ENCODE results near the gene ZNF394.
"Not testable (repeated sequence)": the region's sequence is repeated elsewhere in the genome, so short reads cannot be mapped to it uniquely, and the experiment has no call there.

ZNF394 gene

GRCh38 chr7:99499721-99500636, at the start of gene ZNF394:
Gene ZNF394 (minus strand): TSS chr7:99500281. CDS start chr7:99500093, 188 bp downstream.
- peak; percentile 89 for DNase-seq (ENCODE audit: low spot score)

- not testable (repeated sequence) for DNase-seq (ENCODE audit: low spot score)
Observed at GRCh38 chr7:99549545-99549944, 49.5 kb upstream of the ZNF394 start.

- DNase-seq (ENCODE audit: low spot score): not testable (repeated sequence)
Observed at GRCh38 chr7:99545308-99545707, 45.2 kb upstream of the ZNF394 start.

- no peak for DNase-seq (ENCODE audit: low spot score)
Observed at GRCh38 chr7:99543916-99544315, 43.8 kb upstream of the ZNF394 start.

GRCh38 chr7:99543081-99543671, 43.1 kb upstream of the ZNF394 start:
- no peak for DNase-seq (ENCODE audit: low spot score)

DNA sequence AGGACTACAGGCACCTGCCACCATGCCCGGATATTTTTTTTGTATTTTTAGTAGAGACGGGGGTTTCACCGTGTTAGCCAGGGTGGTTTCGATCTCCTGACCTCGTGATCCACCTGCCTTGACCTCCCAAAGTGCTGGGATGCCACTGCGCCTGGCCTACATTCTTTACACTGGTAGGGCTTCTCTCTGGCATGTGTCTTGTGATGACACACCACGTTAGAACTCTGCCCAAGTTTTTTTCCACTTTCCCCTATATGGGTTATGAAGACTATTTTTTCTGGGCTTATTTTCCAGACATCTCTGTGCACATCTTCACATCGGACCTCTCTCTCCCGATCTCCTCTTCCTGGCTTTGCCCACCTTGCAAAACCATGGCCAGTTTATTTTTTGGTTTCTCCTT, 41.1 kb upstream of the ZNF394 start:
- DNase-seq (ENCODE audit: low spot score): peak; percentile 17

DNA sequence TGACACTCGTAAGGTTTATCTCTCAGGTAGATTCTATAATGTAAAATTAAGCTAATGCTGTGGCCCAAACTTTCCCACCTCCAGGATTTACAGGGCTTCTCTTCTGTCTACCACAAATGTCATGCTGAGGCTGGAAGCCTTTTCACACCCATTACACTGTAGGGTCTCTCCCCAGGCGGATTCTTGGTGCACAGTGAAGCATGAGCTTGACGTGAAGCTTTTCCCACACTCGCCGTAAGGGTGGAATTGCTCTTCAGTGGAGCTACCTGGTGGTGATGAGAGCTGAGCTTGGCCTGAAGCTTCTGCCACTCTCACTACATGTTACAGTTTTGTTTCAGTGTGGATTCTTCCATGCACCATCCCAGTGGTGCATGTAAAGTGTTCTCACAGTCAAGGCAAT, 40.5 kb upstream of the ZNF394 start:
- DNase-seq (ENCODE audit: low spot score): no peak

DNA sequence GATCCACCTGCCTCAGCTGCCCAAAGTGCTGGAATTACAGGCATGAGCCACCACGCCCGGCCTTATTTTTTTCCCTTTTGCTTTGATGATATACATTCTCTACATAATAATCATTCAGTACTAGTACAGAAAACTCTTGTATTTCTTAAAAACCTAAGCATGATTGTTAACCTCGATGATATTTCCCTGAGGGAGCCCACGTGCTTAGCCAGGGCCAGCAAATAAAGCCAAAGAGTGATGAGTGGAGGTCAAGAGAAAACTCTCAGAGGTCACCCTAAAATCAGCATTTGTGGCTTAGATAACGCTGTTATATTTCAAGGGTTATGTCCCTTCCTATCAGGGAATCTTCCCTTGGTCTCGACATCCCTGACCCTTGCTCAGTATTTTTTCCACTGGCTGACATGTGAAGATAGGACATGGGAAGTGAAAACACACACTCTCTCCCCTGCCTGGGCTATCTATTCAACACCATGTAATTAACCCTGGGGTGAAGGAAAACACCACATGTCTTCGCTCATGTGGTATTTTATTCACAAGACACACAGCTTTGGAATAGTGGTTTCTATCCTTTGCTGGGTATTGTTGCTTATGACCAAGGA, 39.2 kb upstream of the ZNF394 start:
- DNase-seq (ENCODE audit: low spot score): no peak

- no peak for DNase-seq (ENCODE audit: low spot score)
Observed at GRCh38 chr7:99535667-99536066, 35.6 kb upstream of the ZNF394 start.

GRCh38 chr7:99531354-99531765, 31.3 kb upstream of the ZNF394 start:
- no peak for DNase-seq (ENCODE audit: low spot score)

GRCh38 chr7:99525713-99526440, 25.8 kb upstream of the ZNF394 start:
- no peak for DNase-seq (ENCODE audit: low spot score)

DNA sequence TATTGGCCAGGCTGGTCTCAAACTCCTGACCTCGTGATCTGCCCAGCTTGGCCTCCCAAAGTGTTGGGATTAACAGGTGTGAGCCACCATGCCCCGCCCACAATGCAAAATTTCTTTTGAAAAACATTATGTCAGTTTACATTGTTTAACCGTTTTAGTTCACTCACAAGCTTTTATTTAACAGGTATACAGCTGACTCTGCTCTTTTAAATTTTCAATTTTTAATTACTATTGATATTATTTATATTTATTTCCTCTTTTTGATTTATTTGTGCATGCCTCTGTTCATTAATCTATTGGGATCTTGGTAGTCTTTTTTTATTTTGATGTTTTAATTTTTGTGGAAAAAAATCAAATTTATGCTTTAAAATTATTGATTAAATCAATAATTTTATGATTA, 21.3 kb upstream of the ZNF394 start:
- DNase-seq (ENCODE audit: low spot score): no peak

DNA sequence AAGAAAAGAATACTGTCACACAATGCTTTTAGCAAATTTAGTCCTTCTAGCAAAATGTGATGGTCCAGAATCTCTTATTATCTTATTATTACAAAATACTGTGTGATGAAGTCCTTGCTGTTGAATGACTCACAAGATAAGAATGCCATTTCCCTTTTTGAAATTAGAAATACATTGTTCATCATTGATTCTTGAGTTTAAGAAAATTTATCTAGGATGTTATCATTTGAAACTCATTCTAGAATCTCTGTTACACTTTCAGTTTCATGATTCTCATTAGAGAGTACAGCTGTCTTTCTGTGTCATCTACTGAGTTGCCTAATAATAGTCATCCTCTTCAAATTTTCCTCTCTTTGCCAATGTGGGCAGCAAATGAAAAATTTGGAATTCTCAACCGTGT, 14.0 kb upstream of the ZNF394 start:
- DNase-seq (ENCODE audit: low spot score): no peak

GRCh38 chr7:99505324-99505662, 5.2 kb upstream of the ZNF394 start:
- DNase-seq (ENCODE audit: low spot score): no peak

DNA sequence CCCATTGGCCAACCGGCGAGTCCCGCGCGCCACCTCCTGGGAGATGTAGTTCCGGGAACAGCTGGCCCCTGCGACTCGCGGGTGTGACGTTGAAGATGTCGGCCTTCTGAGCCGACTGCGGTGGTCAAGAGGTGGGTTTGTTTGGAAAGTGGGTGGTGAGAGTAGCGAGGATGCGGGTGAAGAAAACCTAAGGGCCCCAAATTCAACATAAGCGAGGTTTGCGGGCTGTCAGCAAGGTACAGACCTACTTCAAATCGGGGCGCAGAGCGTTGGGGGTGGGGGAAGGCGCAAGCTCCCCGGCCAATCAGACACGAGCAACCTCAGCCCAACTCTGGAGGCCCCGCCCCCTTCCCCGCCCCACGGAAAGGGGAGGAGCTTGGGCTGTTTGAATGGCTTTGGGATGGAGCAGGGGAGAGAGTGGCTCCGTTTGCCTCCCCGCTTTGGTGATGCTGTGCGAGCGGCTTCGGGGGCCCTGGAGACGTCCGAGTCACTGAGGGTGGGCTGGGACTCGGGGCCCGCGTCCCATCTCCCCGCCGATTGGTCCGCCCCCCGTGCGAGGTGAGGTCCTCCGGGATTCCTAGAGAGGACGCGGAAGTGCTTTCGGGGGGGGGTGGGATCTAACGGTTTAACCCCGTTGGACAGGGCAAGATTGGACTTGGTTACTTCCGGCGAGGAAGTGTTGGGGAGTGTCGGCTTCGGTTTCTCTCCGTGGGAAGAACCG, 4.7 kb upstream of the ZNF394 start, which contains the start of gene ZKSCAN5:
Gene ZKSCAN5 (plus strand): TSS at position 60 of the 721 bp plus-strand sequence. CDS start 1,383 bp downstream, outside the sequence.
- DNase-seq (ENCODE audit: low spot score): peak; percentile 94

- DNase-seq (ENCODE audit: low spot score): peak; percentile 96
Observed at GRCh38 chr7:99504281-99504602, 4.2 kb upstream of the ZNF394 start.

DNA sequence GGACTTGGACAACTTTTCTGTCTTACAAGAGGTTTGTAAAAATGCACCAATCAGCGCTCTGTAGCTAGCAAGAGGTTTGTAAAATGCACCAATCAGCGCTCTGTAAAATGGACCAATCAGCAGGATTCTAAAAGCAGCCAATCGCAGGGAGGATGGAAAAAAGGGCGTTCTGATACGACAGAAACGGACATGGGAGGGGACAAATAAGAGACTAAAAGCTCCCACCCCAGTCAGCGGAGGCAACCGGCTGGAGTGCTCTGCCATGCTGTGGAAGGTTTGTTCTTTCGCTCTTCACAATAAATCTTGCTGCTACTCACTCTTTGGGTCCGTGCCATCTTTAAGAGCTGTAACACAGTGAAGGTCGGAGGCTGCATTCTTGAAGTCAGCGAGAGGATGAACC, 1.2 kb upstream of the ZNF394 start:
- not testable (repeated sequence) for DNase-seq (ENCODE audit: low spot score)

DNA sequence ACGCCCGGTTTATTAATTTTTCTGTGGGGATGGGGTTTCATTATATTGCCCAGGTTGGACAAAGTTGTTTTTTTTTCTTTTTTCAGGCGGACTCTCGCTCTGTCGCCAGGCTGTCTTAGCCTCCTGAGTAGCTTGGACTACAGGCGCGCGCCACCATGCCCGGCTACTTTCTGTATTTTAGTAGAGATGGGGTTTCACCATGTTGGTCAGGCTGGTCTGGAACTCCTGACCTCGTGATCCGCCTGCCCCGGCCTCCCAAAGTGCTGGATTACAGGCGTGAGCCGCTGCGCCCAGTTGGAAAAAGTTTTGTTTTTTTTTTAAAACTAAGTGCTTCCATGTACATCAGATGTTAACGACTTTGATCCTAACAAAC, 542 bp upstream of the ZNF394 start:
- no peak for DNase-seq (ENCODE audit: low spot score)

DNA sequence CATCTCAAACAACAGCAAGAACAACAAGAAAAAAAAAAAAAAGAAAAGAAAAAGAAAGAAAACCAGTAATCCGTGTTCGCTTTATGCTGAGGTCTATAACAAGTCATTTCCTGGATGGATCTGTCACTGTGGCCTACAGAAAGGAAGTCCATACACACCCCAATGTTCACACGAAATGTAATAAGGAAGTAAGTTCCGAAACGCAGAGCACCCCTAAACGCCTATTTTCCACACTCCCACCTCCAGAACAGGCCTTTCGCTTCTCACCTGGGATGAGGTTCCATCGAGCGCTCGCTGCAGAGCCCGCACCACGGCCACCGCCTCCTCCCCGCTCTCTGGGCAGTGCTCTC, 735 bp downstream of the ZNF394 start:
- DNase-seq (ENCODE audit: low spot score): no peak

GRCh38 chr7:99498546-99498944, 1.5 kb downstream of the ZNF394 start:
- DNase-seq (ENCODE audit: low spot score): no peak

- no peak for DNase-seq (ENCODE audit: low spot score)
Observed at GRCh38 chr7:99497766-99498545, 2.1 kb downstream of the ZNF394 start.
